Activated B cell treated with CpG ODN at 0.5 μM for 24 hours (primary cell): ENCODE data around the gene CDK5R1. TPM values are rescaled to one million over a fixed set of nuclear protein-coding genes. Genes with fewer than 3 reads are reported as not detected.

Source experiments
- ATAC-seq: fragments of 200-7000 bp; cut with Tn5 transposase; one replicate; pipeline ENCODE4 v1.10.0; 2021; ENCODE audit warnings: low read depth, mild to moderate bottlenecking, moderate library complexity
- CTCF ChIA-PET: fragments of 350-600 bp; sonication (Branson Sonifier 250); formaldehyde crosslinking; loops from one replicate; lab custom pipeline; 2021; ENCODE audit warnings: antibody characterized with exemption; lab: Charles Lee
- POLR2A ChIA-PET: fragments of 350-600 bp; sonication (Branson Sonifier 250); formaldehyde crosslinking; loops from one replicate; lab custom pipeline; 2021; ENCODE audit warnings: antibody characterized with exemption; lab: Charles Lee
- DNase-seq: peaks from one replicate; pipeline ENCODE4 v3.0.0; 2022
- H3K27ac Mint-ChIP-seq: one replicate; pipeline ENCODE4 v1.8.0; 2020; ENCODE audit warnings: mixed read lengths
- H3K27me3 Mint-ChIP-seq: one replicate; pipeline ENCODE4 v1.8.0; 2021; ENCODE audit warnings: mixed read lengths
- H3K36me3 Mint-ChIP-seq: one replicate; pipeline ENCODE4 v1.8.0; 2021; ENCODE audit warnings: low read depth, mixed read lengths
- H3K4me1 Mint-ChIP-seq: one replicate; pipeline ENCODE4 v1.8.0; 2021; ENCODE audit warnings: mixed read lengths
- H3K4me3 Mint-ChIP-seq: one replicate; pipeline ENCODE4 v1.8.0; 2020; ENCODE audit warnings: mild to moderate bottlenecking, mixed read lengths
- H3K9me3 Mint-ChIP-seq: one replicate; pipeline ENCODE4 v1.8.0; 2020; ENCODE audit warnings: mixed read lengths
- intact Hi-C: fragments of 100-400 bp; cut with micrococcal nuclease; formaldehyde crosslinking; loops from one replicate; pipeline ENCODE4 v1.15.1; 2024
- total RNA-seq: library from RNA; stranded (reverse); gene quantifications from 2 replicates; pipeline ENCODE4 v1.2.3, GENCODE V29; 2022
- TF ChIP-seq, protein P1 (sequence below): fragments of 200-600 bp; IDR thresholded peaks from one replicate; pipeline ENCODE4 v1.8.0; 2022; ENCODE audit warnings: antibody characterized with exemption, mild to moderate bottlenecking

CDK5R1 gene
- total RNA-seq, 1 donor from 2014 or later = 9.6 TPM

- intact Hi-C loops = no loop called here
- no peak overlapping the region for H3K4me3 Mint-ChIP-seq
- no peak for ATAC-seq
- peaks cover 82% of the 10 kb centered on the region for H3K36me3 Mint-ChIP-seq
- peaks cover 11% of the 10 kb centered on the region for H3K4me1 Mint-ChIP-seq
- no peak for DNase-seq
- ChIA-PET CTCF (interaction anchor here (0.9 to 3.7 kb wide), 6 partner anchors 10 to 289 kb away, joined by 3 to 53 read pairs (median 12); partner anchors contain the start of gene CDK5R1), POLR2A (interaction anchor here (1.0 kb wide), 1 partner anchor 59 kb away, joined by 3 read pairs; no protein-coding TSS in a partner anchor)
- H3K27me3 Mint-ChIP-seq = no peaks in the 10 kb centered on the region
- H3K9me3 Mint-ChIP-seq = no peaks in the 10 kb centered on the region
- no peak overlapping the region for H3K27ac Mint-ChIP-seq
- TF ChIP-seq, protein P1, sequence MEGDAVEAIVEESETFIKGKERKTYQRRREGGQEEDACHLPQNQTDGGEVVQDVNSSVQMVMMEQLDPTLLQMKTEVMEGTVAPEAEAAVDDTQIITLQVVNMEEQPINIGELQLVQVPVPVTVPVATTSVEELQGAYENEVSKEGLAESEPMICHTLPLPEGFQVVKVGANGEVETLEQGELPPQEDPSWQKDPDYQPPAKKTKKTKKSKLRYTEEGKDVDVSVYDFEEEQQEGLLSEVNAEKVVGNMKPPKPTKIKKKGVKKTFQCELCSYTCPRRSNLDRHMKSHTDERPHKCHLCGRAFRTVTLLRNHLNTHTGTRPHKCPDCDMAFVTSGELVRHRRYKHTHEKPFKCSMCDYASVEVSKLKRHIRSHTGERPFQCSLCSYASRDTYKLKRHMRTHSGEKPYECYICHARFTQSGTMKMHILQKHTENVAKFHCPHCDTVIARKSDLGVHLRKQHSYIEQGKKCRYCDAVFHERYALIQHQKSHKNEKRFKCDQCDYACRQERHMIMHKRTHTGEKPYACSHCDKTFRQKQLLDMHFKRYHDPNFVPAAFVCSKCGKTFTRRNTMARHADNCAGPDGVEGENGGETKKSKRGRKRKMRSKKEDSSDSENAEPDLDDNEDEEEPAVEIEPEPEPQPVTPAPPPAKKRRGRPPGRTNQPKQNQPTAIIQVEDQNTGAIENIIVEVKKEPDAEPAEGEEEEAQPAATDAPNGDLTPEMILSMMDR = no peak
Measured at GRCh38 chr17:32464374-32464773, 22.4 kb upstream of the CDK5R1 start.

- H3K27ac Mint-ChIP-seq = no peak overlapping the region
- intact Hi-C loops = no loop called here
- no peak for ATAC-seq
Measured at GRCh38 chr17:32467949-32468348, 18.8 kb upstream of the CDK5R1 start.

GRCh38 chr17:32470405-32471167 is 16.2 kb upstream of the CDK5R1 start:
- TF ChIP-seq, protein P1 = no peak
- intact Hi-C loops = no loop called here
- Mint-ChIP-seq H3K4me1 (no peaks in the 10 kb centered on the region), H3K36me3 (peaks cover 92% of the 10 kb centered on the region), H3K27ac (no peak overlapping the region), H3K4me3 (no peak overlapping the region), H3K9me3 (no peaks in the 10 kb centered on the region), H3K27me3 (no peaks in the 10 kb centered on the region)
- no peak for DNase-seq
- ChIA-PET CTCF (interaction anchor here (1.3 kb wide), 1 partner anchor 9 kb away, joined by 7 read pairs; no protein-coding TSS in a partner anchor), POLR2A (no interaction called here)
- no peak for ATAC-seq

More at GRCh38 chr17:32467949-32468348, 18.8 kb upstream of the CDK5R1 start:
- peaks cover 86% of the 10 kb centered on the region for H3K36me3 Mint-ChIP-seq
- TF ChIP-seq, protein P1 = no peak
- H3K9me3 Mint-ChIP-seq = no peaks in the 10 kb centered on the region
- POLR2A ChIA-PET = no interaction called here
- no peak overlapping the region for H3K4me3 Mint-ChIP-seq
- CTCF ChIA-PET = interaction anchor here (0.6 kb wide), 1 partner anchor 71 kb away, joined by 5 read pairs; no protein-coding TSS in a partner anchor
- no peaks in the 10 kb centered on the region for H3K27me3 Mint-ChIP-seq
- no peak for DNase-seq
- H3K4me1 Mint-ChIP-seq = no peaks in the 10 kb centered on the region

DNA sequence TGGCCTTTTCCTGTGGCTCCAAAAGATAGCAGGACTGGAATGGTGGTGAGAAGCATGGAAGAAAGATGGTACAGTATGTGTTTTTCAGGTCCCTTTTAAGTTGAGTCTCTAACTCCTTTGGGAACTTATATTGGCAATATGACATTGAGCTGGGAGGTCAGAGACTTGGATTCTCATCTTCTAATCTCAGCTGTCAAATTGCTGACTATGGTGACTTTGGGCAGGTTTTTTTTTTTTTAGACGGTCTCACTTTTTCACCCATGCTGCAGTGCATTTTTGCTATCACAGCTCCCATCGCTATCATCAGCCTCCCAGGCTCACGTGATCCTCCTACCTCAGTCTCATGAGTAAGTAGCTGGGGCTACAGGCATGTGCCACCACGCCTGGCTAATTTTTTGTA is 15.1 kb upstream of the CDK5R1 start:
- Mint-ChIP-seq H3K27ac (no peak overlapping the region), H3K4me1 (no peaks in the 10 kb centered on the region), H3K27me3 (no peaks in the 10 kb centered on the region), H3K4me3 (no peak overlapping the region), H3K36me3 (peaks cover 93% of the 10 kb centered on the region), H3K9me3 (no peaks in the 10 kb centered on the region)
- POLR2A ChIA-PET = interaction anchor here (0.5 to 0.7 kb wide), 4 partner anchors 9 to 1726 kb away, joined by 3 to 8 read pairs (median 4); no protein-coding TSS in a partner anchor
- intact Hi-C loops = no loop called here
- DNase-seq (no peak), ATAC-seq (no peak)
- TF ChIP-seq, protein P1 = no peak
- CTCF ChIA-PET = interaction anchor here (0.6 to 1.4 kb wide), 3 partner anchors 10 to 217 kb away, joined by 3 to 7 read pairs (median 5); no protein-coding TSS in a partner anchor

- no peak overlapping the region for H3K27ac Mint-ChIP-seq
- no peak for DNase-seq
- no peaks in the 10 kb centered on the region for H3K9me3 Mint-ChIP-seq
- H3K4me3 Mint-ChIP-seq = no peak overlapping the region
- TF ChIP-seq, protein P1 = no peak
- no peaks in the 10 kb centered on the region for H3K27me3 Mint-ChIP-seq
- peaks cover 91% of the 10 kb centered on the region for H3K36me3 Mint-ChIP-seq
- ChIA-PET CTCF (no interaction called here), POLR2A (no interaction called here)
- no peaks in the 10 kb centered on the region for H3K4me1 Mint-ChIP-seq
- intact Hi-C loops = no loop called here
- ATAC-seq = no peak
Measured at GRCh38 chr17:32475258-32475657, 11.5 kb upstream of the CDK5R1 start.
